Breast epithelium (tissue), 3 donors: ENCODE results near the gene PKMYT1.

Source experiments
- CTCF ChIP-seq, 3 donors: fragments of 450-650 bp; IDR thresholded peaks; one replicate each; pipeline ENCODE4 v1.5.1; 2016 to 2017; ENCODE audit warnings: antibody characterized with exemption in 3 of 3, mild to moderate bottlenecking in 3 of 3, moderate library complexity in 3 of 3
- POLR2A ChIP-seq: fragments of 450-650 bp; IDR thresholded peaks from one replicate; pipeline ENCODE4 v1.6.1; 2016; ENCODE audit warnings: antibody characterized with exemption, mild to moderate bottlenecking, moderate library complexity
- POLR2AphosphoS5 ChIP-seq, 3 donors: sonication (generic); formaldehyde crosslinking; IDR thresholded peaks; one replicate each; pipeline ENCODE4 v1.6.1; 2017; ENCODE audit warnings: antibody characterized with exemption in 3 of 3

DNA sequence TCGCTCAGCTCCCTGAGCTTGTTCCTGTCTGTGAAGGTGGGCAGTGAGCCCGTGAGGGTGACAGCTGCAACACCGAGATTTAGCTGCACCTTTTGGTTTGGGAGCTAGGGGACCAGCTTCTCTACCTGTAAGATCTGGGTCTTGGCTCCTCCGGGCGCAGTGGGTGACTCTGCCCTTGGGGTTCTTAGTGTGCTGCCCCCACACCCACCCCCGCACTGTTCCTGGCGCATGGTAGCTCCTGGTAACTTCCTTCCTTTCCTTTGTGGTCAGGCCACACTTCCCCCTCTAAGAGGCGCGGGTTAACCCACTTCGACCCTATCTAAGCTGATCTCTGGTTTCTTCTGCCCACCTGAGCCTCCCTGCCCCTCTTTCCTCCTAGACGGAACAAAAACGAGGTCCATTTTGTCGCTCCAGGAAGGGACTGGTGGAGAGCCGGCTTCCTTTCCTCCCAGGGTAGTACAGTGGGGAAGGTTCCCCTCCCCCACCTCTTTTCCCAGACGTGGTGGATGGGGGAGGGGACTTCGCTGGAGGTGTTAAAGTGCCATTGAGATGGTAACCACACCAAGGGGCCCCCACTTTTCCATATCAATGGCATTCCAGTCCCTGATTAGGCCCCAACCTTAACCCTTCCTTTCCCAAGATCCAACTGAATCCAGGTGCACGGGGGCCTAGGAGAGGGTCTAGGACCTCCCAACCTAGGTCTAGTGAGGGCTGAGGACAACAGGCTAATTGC is 27.9 kb upstream of the PKMYT1 start:
- TF ChIP-seq CTCF (IDR thresholded peaks at IDR 0.05) = no peak
- TF ChIP-seq POLR2A = no peak
- TF ChIP-seq POLR2AphosphoS5 (IDR thresholded peaks at IDR 0.05) = no peak
